ENCODE measurements around the gene GABRP.
A peak's percentile ranks its signal among the peaks of the same experiment; 100 is the strongest.
"Not testable (repeated sequence)": the region's sequence is repeated elsewhere in the genome, so short reads cannot be mapped to it uniquely, and the experiment has no call there.

Gene GABRP

DNA sequence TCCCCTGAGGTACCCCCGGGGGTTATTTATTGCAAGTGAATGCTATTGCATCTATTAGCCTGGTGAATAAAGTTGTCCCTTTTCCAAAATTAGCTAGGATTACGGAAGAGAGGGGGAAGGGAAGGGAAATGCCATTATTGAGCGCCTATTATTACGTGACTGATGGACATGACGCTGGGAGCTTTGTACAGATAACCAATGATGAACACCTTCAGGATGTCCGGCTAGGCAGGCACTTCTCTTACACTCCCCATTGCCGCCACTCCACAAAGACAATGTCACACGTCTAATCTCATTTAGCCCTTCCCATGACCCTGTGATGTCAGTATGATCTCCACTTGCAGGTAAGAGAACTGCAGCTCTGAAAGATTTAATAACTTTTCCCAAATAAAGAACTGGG lies 9.4 kb downstream of the GABRP start:
- DNase-seq: no peak

DNA sequence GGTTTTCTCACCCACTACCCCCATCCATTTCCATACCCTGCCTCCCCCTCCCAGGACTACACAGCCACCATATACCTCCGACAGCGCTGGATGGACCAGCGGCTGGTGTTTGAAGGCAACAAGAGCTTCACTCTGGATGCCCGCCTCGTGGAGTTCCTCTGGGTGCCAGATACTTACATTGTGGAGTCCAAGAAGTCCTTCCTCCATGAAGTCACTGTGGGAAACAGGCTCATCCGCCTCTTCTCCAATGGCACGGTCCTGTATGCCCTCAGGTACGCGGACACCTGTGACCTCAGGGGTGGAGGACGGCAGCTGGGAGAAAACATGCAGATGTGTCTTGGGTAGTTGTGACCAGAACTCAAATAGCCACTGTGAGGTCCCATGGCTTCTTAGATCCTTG lies 11.6 kb downstream of the GABRP start:
- no peak for DNase-seq

DNA sequence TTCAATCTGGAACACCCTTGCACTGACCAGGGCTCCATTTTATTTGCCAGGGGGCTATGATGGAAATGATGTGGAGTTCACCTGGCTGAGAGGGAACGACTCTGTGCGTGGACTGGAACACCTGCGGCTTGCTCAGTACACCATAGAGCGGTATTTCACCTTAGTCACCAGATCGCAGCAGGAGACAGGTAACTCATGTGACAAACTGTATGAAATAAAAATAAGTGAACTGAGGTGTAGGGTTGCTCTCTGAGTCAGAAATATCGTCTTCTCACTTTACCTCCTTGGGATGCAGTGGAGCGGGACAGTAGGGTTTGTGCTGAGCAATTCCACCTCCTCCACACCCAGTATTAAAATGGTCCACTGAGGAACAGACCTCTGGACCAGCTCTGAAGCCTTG lies 22.1 kb downstream of the GABRP start:
- no peak for DNase-seq

DNA sequence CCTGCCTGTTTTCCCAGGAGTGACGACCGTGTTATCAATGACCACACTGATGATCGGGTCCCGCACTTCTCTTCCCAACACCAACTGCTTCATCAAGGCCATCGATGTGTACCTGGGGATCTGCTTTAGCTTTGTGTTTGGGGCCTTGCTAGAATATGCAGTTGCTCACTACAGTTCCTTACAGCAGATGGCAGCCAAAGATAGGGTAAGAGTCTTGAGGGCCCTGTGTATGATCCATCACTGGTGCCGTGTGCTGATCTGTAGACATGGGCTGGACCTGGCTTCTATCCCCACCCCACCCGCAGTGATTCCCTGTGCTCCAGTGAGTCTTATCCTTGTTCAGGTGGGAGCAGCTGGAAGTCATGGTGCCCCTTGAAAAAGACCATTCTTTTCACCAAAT lies 26.0 kb downstream of the GABRP start:
- peak in 11 of 56 donors; percentile 1 to 12 (median 4) for DNase-seq

DNA sequence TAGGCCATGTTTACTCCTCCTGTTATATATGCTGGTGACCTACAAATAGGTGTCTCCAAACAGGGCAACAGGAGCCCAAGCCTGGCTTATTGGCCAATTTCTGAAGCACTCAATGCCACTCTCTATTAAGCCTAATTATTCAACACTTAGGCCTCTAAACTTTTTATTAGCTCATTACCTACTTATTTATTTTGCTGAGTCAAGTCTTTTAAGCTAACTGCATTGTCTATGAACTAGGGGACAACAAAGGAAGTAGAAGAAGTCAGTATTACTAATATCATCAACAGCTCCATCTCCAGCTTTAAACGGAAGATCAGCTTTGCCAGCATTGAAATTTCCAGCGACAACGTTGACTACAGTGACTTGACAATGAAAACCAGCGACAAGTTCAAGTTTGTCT lies 28.2 kb downstream of the GABRP start:
- no peak for DNase-seq

DNA sequence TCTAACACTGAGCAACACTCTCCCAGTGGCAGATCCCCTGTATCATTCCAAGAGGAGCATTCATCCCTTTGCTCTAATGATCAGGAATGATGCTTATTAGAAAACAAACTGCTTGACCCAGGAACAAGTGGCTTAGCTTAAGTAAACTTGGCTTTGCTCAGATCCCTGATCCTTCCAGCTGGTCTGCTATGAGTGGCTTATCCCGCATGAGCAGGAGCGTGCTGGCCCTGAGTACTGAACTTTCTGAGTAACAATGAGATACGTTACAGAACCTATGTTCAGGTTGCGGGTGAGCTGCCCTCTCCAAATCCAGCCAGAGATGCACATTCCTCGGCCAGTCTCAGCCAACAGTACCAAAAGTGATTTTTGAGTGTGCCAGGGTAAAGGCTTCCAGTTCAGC lies 29.7 kb downstream of the GABRP start:
- no peak for DNase-seq

DNA sequence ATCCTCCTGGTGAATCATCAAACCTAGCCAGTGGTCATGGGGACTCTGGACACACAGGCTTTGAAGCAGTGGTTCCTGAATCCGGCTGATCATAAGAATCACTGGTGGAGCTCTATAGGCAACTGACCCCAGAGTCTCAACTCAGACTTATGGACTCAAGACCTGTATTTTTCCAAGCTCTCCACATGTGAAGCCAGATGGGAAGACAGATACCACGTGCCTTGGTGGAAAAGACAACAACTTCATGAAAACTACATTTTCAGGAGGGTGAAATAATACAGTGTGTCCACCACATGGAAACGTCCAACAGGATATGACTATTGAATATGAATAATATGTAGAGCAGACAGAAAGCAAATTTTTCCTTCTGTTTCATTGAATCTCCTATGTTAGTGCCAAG lies 33.7 kb downstream of the GABRP start:
- DNase-seq: no peak

DNA sequence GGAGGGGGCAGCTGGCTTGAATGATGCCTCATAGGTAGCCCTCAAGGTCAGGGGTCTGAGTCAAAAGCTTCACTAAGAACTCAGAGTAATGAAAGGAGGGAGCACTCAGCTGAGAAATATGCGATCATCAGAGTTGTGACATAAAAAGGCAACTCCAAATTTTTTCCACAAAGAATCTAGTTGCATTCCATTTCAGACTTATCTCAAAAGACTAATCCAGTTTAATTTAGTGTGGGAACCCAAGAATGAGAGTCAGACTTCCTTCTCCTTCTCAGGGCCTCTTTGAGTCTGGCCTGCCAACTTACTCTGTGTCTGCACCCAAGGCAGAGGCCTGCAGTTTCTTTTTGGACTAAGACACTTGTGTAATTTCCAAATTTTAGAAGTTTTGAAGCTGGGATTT lies 34.7 kb downstream of the GABRP start:
- no peak for DNase-seq

DNA sequence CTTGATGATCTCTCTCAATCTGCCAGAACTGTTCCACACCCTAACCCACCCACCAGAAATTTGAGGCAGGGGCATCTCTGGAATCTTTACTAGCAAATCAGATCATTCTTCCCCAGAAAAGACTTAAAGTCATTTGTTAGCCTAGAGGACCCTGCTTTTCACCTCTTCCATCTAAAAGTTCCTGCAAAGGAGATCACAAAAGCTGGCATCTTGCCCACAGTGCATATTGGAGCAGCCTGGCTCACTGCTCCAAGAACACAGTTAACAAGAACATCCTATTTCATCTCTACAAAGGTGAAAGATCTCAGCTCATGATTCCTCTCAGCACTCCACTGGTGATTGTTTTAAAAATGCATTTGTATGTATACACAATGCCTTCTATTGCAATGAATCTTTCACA lies 36.3 kb downstream of the GABRP start:
- no peak for DNase-seq

DNA sequence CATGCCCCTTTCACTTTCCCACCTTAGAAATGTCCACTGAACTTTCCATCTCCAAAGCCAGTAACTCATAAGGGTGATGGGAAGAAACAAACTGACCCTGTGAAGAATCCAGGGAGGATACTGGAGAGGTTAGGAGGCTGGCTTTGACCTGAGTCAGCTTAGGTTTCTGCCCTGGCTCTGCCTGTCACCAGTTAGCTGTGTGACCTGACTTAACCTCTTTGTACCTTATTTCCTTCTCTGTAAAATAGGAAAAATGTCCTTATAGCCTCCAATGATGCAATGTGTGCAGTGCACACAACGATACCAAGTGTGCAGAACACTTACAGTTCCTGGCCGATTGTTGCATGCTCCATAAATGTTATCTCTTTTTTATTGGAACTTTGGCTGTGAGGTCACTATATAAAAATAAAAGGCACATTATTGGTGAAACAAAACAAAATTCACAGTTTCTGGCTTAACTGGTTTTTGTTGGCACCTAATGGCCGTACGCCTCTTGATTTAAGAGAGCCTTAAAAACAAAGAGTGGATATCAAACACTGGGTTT lies 37.8 kb downstream of the GABRP start:
- DNase-seq: no peak

DNA sequence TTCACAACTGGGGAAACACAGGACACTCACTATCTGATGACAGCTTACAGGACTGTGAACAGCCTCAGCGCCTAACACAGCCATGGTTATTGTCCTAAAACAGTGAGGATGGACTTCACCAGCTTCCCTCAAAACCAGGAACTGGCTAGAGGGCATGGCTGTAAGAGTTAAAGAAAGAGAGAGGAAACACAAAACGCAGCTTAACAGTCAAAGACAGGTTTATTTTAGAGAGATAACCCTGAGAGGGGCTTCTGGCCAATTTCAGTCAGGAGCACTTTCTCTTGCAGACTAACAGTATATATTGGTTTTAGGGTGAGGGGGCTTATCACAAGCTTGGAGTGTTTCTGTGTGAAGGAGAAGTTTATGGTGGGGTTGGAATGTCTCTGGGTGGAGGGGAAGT lies 42.6 kb downstream of the GABRP start:
- no peak for DNase-seq

DNA sequence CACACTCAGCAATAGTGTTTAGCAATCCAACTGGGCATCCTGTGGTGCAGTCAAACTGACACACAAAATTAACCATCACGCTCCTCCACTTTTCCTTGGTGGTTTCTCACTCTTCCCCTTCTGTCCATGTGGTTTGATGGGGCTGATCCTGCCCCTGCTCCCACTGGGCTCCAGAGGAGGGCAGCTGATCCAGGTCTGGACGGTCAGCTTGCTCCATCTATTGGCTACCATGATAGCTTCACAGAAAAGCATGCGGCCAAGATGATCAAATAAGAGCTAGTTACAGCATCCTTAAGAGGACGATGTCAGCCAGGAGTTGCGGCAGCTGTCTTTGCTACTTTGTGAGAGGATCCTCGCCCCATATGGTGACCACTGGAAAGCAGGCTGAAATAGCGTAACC lies 48.7 kb downstream of the GABRP start:
- DNase-seq: no peak

DNA sequence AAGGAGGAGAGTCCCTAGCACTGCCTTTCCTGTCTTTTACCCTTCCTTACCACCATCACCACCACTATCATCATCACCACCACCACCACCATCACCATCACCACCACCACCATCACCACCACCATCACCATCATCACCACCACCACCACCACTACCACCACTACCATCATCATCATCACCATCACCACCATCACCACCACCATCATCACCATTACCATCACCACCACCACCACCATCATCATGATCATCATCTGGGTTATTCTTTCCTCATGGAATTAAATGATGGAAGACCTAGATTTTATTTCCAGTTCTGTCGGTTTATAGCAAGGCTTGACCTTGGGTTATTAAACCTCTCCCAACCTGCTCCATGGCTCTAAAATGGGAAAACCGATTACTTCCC lies 50.5 kb downstream of the GABRP start:
- DNase-seq: not testable (repeated sequence)

DNA sequence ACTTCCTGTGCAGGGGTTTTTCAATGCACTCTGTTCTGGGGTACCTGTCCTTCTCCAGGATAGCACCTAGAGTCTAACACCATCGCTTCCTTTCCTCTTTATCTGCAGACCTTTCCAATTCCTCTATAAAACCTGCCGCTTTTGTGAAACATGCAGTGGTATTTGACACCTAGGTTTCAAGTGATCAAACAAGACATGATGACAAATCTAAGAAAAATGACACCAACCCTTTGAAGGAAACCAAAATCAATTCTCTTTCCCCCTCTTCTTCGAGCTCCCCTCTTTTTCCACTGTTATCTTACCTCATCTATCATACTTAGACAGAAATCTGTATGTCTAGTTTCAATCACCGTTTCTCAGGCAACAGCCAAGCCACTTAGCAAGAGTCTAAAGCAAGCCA lies 52.7 kb downstream of the GABRP start:
- no peak for DNase-seq

DNA sequence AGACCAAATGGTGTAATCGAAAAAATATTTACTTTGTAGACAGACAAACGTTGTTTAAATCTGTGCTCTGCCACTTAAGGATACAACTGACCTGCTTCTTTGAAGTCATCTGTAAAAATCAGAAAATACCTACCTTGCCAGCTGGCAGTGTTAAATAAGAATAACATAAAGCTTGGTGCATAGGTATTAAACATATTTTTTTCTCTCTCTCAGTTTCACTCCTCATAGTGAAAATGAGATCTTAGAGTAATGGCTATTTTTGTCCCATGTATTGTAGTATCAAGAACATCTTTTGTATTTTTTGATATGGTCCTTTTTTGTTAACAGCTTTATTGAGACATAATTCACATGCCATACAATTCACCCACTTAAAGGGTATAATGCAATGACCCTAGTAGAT lies 60.3 kb downstream of the GABRP start:
- no peak for DNase-seq

DNA sequence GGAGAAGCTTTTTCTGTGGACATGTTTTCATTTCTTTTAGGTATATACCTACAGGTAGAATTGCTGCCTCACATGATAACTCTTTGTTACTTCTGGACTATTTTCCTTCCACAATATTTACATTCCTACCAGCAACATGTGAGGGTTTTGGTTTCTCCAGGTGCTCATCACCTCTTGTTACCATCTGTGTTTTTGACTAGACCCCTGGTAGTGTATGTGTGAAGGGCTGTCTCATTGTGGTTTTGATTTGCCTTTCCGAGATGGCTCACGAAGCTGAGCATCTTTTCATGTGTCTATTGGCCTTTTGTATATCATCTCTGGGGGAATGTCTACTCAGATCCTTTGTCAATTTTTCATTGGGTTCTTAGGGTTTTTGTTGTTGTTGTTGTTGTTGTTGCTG lies 61.1 kb downstream of the GABRP start:
- no peak for DNase-seq

DNA sequence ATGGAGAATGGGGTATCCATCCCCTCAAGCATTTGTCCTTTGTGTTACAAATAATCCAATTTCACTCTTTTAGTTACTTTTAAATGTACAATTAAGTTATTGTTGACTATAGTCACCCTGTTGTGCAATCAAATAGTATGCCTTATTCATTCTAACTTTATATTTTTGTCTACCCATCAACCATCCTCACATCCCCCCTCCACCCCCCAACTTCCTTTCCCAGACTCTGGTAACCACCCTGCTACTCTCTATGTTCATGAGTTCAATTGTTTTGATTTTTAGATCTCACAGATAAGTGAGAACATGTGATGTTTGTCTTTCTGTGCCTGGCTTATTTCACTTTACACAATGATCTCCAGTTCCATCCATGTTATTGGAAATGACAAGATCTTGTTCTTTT lies 62.9 kb downstream of the GABRP start:
- no peak for DNase-seq

DNA sequence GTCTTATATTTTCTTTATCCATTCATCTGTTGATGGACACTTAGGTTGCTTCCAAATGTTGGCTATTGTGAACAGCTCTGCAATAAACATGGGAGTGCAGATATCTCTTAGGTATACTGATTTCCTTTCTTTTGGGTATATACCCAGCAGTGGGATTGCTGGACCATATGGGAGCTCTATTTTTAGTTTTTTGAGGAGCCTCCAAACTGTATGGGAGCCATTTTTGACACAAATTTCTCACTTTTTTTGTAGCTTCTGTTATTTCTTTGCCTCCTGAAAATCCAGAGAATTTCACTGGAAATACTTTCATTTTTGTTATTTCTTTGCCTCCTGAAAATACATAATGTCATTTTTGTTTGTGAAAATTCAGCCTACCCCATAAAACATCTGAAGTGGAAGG lies 63.3 kb downstream of the GABRP start:
- no peak for DNase-seq

DNA sequence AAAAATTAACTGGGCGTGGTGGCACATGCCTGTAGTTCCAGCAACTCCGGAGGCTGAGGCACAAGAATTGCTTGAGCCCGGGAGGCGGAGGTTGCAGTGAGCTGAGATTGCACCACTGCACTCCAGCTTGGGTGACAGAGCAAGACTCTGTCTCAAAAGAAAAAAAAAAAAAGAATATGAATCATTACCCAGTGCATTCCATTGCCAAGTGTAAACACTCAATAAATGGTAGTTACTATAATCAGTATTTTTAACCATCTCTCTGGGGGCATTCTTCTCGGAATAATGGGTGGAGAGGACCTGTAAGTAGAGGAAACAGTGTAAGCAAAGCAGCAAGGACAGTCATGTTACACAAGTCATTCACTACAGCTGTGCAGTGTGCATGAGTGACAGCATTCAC lies 64.5 kb downstream of the GABRP start:
- no peak for DNase-seq

DNA sequence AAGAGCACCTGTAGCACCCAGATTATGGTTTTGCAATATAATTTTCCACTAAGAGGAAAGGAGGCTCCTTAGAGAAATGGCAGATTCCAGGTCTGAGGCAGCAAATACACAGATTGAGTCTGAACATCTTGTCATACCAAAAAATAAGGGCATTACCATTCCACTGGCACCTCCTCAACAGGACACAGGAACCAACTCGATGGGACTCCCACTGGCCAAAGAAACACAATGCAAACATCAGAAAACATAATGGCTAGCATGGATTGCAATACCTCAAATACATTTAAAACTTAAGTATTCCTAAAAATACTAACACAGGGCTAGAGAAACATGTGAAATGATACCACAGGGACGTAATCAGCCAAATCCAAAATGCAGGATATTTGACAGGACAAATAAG lies 65.8 kb downstream of the GABRP start:
- DNase-seq: no peak

DNA sequence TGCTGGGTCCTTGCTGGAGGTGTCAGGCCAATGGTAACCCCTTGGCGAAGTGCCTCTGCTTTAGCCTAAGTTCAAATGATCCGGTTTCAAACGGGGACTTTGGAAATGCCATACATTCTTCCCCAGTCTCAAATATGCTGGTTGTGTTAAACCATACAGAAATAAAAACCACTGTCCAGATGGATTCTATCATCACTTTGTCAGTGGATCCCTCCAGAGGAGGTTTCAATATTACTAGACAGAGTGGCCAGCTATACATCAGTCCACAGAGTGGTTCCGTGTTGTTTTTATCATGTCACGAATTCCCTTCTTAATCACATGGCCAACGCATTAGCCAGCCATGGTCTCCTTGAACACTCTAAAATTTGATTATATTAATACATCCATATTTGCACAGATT lies 71.0 kb downstream of the GABRP start:
- no peak for DNase-seq

DNA sequence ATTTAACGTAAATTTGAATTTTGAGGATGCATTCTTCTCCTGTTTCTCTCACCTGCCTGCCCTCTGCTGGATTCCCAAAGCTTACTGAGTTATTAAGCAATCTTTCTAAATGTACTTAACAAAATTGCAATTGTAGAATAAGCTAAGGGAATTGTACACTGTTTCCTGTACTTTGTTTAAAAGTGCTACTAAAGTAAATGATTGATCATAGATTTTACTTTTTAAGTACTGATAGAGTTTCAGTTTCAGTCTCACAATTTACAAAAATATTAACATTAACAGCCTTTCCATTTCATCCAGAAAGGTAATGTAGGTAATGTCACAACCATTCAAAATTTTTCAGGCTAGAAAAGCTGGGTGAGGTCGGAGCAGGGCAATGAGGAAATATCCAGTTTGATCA lies 73.5 kb downstream of the GABRP start:
- no peak for DNase-seq

DNA sequence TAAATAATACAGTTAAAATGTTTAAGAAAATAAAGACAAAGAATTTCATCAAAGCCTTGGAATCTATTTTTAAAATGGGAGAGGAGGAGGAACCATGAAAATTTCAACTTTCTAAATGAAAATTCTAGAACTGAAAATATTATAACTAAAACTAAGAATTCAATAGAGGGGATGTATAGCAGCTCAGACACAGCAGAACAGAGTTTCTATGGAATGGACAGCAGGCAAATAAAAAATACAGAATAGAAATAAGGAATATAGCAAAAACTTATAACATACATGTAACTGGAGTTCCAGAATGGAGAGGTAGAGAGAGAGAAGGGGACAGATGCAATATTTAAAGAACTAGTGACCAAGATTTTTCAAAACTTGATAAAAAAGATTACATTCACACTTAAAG lies 76.9 kb downstream of the GABRP start:
- no peak for DNase-seq

DNA sequence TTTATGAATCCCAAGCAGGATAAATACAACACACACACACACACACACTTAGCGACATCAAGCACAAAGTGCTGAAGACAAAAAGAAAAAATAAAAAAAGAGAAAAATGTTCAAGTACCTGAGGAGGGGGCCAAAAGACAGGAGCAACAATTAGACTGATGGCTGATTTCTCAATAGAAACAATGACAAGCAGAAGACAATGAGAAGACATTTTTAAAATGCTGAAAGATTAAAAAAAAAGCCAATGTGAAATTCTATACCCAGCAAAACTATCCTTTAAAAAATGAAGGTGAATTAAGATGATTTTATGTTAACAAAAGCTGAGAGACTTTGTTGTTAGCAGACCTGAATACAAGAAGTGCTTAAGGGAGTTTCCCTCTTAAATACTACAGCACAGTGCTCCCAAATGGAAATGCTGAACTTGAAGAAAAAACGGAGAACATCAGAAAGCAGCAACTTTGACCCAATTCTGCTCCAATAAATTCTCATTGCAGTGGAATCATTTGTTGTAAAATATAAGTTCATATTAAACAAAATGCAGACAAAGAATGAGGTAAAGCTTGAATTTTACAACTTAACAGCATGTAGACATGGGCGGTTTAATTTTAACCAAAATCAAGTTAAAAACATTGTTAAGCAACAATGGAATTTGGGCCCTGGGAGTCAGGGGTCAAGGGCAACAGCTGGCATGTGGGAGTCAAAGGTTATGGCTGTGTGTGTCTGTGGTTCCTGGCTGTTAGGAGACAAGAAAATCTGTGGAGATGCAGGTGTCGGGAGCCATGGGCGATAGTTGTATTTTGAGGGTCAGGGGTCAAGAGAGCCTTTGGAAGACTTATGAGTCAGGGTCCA lies 77.5 kb downstream of the GABRP start:
- no peak for DNase-seq

Measured in nucleus accumbens (tissue), 56 donors.